Kidney (tissue), 14 donors: Measurements from ENCODE around the gene TMEM222. TPM values are rescaled to one million over a fixed set of nuclear protein-coding genes. Genes with fewer than 3 reads are reported as not detected.

Source experiments
- DNase-seq, 5 donors: peaks; one replicate each; pipeline ENCODE4 v3.0.0-alpha.2; 2013 to 2020
- FAIRE-seq: peaks from 2 replicates; lab custom pipeline; 2012; peaks lifted over from hg19 to GRCh38; lab: Jason Lieb, UNC
- H3K27ac ChIP-seq, 2 donors: one replicate each; pipeline ENCODE4 v1.7.0; 2013; ENCODE audit warnings: low read depth in 2 of 2, low read length in 2 of 2, inconsistent platforms in 1 of 2
- H3K27me3 ChIP-seq: one replicate; pipeline ENCODE4 v1.7.1; 2013; ENCODE audit warnings: low read length, inconsistent platforms; ENCODE audit not compliant: control insufficient read depth, insufficient read depth
- H3K36me3 ChIP-seq, 3 donors: one replicate each; pipeline versions ENCODE4 v1.7.0 to v1.7.1; 2013; ENCODE audit warnings: low read length in 3 of 3, control low read depth in 1 of 3, inconsistent platforms in 1 of 3; ENCODE audit not compliant: insufficient read depth in 3 of 3, control insufficient read depth in 2 of 3
- H3K4me1 ChIP-seq, 3 donors: one replicate each; pipeline versions ENCODE4 v1.7.0 to v1.7.1; 2013; ENCODE audit warnings: low read length in 3 of 3, inconsistent platforms in 1 of 3, low read depth in 1 of 3; ENCODE audit not compliant: control insufficient read depth in 2 of 3, insufficient read depth in 2 of 3
- H3K4me3 ChIP-seq, 3 donors: one replicate each; pipeline versions ENCODE4 v1.7.0 to v1.8.1; 2013; ENCODE audit warnings: low read length in 3 of 3, control low read depth in 1 of 3, inconsistent platforms in 1 of 3
- H3K9ac ChIP-seq, 3 donors: one replicate each; pipeline versions ENCODE4 v1.7.0 to v1.7.1; 2013; ENCODE audit warnings: low read length in 3 of 3, control low read depth in 1 of 3, inconsistent platforms in 1 of 3
- H3K9me3 ChIP-seq, 3 donors: one replicate each; pipeline versions ENCODE4 v1.7.0 to v1.7.1; 2013; ENCODE audit warnings: low read length in 3 of 3, control low read depth in 1 of 3, inconsistent platforms in 1 of 3; ENCODE audit not compliant: control insufficient read depth in 2 of 3, insufficient read depth in 1 of 3
- intact Hi-C: fragments of 100-400 bp; cut with DNase I; formaldehyde crosslinking; loops from one replicate; pipeline ENCODE4 v1.11.1; 2022
- polyA plus RNA-seq: library from polyadenylated mRNA; stranded (reverse); fragments of 350-450 nt; fragmentation: Illumina TruSeq; extraction: RNeasy Lipid Tissue Mini Kit (QIAGEN cat#74804); gene quantifications from one replicate; pipeline ENCODE4 v1.2.3, GENCODE V29; 2014; ENCODE audit warnings: low read depth, low replicate concordance; ENCODE audit not compliant: insufficient read depth
- total RNA-seq: library from RNA; stranded (reverse); fragmentation: NEBNext Ultra II Directional; extraction: Animal tissue kit (Norgen Biotek cat#: 25700); gene quantifications from one replicate; pipeline ENCODE4 v1.2.1, GENCODE V29; 2021
- TF ChIP-seq, protein P1 (sequence below): IDR thresholded peaks from 3 replicates; pipeline ENCODE4 v1.5.1; 2012; ENCODE audit warnings: mild to moderate bottlenecking, moderate library complexity, borderline replicate concordance; ENCODE audit not compliant: insufficient read depth; ENCODE audit errors: extremely low read depth
- donor health status: control.
- donor health status: control.
- donor health status: control.
- donor health status: control.
- donor health status: control.
- donor health status: DM: yes; HTN: yes; CAD: no.
- donor health status: Normal renal cell carcinoma (clear cell type).

The TMEM222 gene
- total and polyA plus RNA-seq, 2 donors from 2014 or later: 42.9 to 58.2 TPM

DNA sequence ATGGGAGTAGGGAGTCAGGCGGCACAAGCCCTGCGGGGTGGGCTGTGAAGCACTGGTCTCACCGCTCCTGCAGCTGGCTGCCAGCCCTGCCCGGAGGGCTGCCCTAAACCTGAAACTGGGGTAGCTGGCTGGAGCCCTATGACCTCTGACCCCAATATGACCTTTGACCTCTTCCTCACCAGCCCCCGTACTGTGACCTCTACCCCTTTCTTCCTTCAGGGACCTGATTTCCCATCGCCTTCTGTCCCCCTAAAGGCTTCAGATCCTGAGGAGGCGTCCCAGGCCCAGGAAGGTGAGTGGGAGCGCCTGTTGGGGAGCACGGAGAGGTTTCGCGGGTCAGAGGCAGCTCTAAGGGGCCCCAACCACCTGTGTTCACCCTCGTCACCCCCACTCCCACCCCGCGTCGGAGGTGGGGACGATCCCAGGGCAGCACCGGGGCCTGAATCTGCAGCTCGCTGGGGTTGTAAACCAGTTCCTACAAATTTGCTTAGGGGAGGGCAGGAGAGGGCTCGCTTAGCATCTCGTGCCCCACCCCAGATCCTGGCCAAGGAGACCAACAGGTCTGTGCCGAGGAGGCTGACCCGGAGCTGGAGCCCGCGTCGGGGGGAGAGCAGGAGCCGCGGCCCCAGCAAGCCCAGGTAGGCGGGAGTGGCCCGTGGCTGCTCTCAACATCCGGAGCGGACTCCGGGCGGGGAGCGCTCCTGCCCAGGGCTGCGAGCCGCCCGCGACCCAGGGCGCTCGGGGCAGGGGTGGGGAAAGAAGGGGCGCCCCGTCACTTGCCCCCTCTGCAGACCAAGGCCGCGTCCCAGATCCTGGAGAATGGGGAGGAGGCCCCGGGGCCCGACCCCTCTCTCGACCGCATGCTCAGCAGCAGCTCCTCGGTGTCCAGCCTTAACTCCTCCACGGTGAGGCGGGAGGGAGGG is 27.2 kb downstream of the TMEM222 start:
- Histone ChIP-seq H3K4me3 (peak overlapping the region in 1 of 3 donors; percentile 44), H3K36me3 (no peaks in the 10 kb centered on the region), H3K4me1 (peaks cover 0 to 17% (median 5%) of the 10 kb centered on the region in 3 donors), H3K27ac (no peak overlapping the region), H3K27me3 (no peaks in the 10 kb centered on the region), H3K9me3 (no peaks in the 10 kb centered on the region), H3K9ac (peak overlapping the region in 1 of 3 donors; percentile 51)
- TF ChIP-seq, protein P1, sequence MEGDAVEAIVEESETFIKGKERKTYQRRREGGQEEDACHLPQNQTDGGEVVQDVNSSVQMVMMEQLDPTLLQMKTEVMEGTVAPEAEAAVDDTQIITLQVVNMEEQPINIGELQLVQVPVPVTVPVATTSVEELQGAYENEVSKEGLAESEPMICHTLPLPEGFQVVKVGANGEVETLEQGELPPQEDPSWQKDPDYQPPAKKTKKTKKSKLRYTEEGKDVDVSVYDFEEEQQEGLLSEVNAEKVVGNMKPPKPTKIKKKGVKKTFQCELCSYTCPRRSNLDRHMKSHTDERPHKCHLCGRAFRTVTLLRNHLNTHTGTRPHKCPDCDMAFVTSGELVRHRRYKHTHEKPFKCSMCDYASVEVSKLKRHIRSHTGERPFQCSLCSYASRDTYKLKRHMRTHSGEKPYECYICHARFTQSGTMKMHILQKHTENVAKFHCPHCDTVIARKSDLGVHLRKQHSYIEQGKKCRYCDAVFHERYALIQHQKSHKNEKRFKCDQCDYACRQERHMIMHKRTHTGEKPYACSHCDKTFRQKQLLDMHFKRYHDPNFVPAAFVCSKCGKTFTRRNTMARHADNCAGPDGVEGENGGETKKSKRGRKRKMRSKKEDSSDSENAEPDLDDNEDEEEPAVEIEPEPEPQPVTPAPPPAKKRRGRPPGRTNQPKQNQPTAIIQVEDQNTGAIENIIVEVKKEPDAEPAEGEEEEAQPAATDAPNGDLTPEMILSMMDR: no peak
- DNase-seq: peak; percentile 72 to 87 (median 78)
- intact Hi-C loops: no loop called here
- FAIRE-seq: no peak

DNA sequence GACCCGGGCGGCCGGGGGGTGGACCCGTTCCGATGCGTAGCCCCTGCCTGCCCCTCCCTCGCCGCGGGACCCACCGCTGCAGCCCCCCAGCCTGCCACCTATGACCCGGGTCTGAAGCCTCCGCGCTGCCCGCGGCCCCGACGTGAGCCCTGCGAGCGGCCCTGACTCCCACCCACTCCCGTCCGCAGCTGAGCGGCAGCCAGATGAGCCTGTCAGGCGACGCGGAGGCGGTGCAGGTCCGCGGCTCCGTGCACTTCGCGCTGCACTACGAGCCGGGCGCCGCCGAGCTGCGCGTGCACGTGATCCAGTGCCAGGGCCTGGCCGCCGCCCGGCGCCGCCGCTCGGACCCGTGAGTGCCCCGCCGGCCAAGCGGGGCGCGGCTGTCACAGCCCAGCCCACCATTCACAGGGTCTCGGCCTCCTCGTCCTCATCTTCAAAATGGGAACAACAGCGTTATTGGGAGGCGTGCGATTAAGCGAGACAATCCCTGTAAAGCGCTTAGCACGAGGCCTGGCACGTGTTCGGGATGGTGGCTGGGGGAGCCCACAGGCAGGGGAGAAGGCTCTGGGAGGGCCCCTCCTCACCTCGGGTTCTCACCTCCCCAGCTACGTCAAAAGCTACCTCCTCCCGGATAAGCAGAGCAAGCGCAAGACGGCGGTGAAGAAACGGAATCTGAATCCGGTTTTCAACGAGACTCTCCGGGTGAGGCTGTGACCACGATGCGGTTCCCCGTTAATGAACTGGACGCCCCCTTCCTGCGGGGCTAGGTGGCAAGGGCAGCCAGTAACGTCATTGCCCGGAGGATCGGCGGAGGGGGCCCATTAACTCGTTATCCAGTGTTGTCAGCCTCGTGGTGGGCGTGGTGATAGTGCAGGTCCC is 28.1 kb downstream of the TMEM222 start:
- H3K4me3 ChIP-seq: peak overlapping the region in 1 of 3 donors; percentile 19
- FAIRE-seq: no peak
- intact Hi-C loops: no loop called here
- TF ChIP-seq, protein P1: no peak
- no peaks in the 10 kb centered on the region for H3K36me3 ChIP-seq
- no peak overlapping the region for H3K9ac ChIP-seq
- DNase-seq: peak; percentile 79 to 90 (median 86)
- H3K27ac ChIP-seq: no peak overlapping the region
- peaks cover 0 to 17% (median 5%) of the 10 kb centered on the region in 3 donors for H3K4me1 ChIP-seq
- H3K27me3 ChIP-seq: no peaks in the 10 kb centered on the region
- no peaks in the 10 kb centered on the region for H3K9me3 ChIP-seq

DNA sequence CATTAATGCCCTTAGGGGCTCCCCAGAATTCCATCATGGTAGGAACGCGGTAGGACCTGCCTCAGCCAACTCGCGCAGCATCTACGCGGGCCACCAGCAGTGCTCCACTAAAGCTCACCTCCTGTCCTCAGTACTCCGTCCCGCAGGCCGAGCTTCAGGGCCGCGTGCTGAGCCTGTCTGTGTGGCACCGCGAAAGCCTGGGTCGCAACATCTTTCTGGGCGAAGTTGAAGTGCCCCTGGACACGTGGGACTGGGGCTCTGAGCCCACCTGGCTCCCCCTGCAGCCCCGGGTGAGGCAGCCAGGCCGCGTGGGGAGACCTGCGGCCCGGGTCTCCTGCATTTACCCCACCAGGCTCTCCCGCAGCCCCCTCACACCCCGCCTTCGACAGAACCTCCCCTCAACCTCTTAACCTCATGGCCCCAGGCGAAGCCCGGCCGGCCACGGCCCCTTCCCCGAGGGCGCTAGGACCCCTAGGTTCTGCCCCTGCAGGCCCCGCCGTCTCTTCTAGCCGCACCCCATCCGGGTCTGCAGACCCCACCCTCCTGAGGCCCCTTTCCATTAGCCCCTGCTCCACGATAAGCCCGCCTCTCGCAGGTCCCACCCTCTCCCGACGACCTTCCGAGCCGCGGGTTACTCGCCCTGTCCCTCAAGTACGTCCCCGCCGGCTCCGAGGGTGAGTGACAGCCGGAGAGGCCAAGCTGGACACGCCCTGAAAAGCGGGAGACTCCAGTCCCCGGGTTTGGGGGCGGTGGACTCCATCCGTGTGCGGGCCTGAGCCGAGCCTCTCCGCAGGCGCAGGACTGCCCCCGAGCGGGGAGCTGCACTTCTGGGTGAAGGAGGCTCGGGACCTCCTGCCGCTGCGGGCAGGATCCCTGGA is 28.9 kb downstream of the TMEM222 start:
- Histone ChIP-seq H3K4me1 (peaks cover 0 to 17% (median 5%) of the 10 kb centered on the region in 3 donors), H3K9me3 (no peaks in the 10 kb centered on the region), H3K27me3 (no peaks in the 10 kb centered on the region), H3K9ac (no peak overlapping the region), H3K27ac (no peak overlapping the region), H3K4me3 (peak overlapping the region in 1 of 3 donors; percentile 37), H3K36me3 (peaks cover 0 to 3% (median 0%) of the 10 kb centered on the region in 3 donors)
- intact Hi-C loops: no loop called here
- DNase-seq (peak; percentile 67 to 88 (median 86)), FAIRE-seq (no peak)
- TF ChIP-seq, protein P1: no peak
